GM18868 (cell line): ENCODE data around the gene DACH1.

Source experiments
- ATAC-seq: cut with Tn5 transposase; IDR thresholded peaks from one replicate; pipeline ENCODE4 v1.9.1; 2021; ENCODE audit warnings: mild to moderate bottlenecking, moderate library complexity; ENCODE audit not compliant: unreplicated experiment

DACH1 gene

DNA sequence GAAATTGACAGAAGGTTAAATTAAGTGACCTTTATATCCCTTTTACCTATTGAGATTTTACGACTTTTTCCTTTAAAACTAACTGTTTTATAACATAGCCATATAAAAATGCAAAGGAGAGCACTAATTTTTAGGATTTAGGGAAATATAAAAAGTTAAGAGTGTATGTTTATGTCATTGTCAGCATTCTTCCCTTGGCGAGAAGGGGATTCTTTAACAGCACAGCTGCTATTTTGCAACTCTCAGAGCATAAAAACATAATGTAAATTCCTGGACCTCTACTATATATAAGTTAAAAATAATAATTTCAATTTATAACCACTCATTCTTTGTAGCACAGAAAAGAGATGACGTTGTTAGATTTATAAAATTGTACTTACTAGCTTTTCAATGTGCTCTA, 363.2 kb downstream of the DACH1 start:
- ATAC-seq: no peak

DNA sequence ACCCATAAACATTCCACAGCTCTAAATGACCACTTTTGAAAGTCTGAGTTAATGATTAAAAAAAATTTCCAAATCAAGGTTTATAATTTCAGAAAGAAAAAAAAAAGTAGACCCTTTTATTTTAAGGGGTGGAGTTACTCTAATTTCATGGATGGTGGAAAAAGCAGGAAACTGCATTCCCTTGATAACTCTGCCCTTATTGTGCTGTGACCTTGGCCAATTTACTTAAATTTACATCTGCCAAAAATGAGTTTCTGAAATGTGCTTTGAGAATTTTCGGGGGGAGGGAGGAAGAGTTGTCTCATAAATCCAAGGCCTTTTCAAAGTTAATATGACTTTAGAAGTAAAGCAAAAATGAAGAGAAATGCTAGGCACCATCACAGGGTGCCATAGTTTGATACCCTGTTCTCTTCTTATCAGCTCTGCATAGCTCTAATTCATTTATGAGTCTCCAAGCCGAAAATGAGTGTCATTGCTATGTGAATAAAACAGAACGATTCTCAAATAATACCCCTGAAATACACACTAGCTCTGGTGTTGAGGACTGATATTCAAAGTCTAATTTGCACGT, 367.0 kb downstream of the DACH1 start:
- no peak for ATAC-seq

DNA sequence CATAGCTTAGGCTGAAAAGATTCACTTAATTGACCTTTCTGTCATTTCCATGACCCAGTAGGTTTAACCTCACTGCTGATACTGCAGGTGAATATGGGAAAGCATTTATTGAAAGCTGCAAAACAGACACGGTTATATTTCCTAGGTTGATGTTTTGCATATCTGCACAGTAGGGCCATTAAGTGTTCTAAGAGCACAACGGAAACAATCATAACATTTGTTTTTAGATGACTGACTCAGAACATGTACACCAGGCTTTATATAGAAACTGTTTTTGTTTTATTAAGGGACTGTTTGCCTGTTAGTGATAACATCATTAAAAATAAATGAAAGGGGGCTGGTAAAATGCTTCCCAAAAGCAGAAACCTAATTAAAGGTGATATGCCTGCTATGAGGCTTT, 367.8 kb downstream of the DACH1 start:
- no peak for ATAC-seq

DNA sequence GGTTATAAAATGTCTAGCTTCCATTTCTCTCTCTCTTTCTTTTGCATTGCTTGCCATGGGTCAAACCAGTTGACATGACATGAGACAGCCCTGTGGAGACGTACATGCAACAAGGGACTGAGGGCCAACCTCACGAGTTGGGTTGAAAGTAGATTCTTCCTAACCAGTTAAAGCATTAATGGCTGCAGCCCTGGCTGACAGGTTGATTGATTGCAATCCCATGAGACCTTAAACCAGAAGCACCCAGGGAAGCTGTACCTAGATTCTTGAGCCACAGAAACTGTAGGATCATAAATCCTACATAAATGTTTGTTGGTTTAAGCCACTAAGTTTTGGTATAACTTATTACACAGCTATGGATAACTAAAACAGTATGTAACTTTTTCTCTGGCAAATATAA, 373.8 kb downstream of the DACH1 start:
- no peak for ATAC-seq

DNA sequence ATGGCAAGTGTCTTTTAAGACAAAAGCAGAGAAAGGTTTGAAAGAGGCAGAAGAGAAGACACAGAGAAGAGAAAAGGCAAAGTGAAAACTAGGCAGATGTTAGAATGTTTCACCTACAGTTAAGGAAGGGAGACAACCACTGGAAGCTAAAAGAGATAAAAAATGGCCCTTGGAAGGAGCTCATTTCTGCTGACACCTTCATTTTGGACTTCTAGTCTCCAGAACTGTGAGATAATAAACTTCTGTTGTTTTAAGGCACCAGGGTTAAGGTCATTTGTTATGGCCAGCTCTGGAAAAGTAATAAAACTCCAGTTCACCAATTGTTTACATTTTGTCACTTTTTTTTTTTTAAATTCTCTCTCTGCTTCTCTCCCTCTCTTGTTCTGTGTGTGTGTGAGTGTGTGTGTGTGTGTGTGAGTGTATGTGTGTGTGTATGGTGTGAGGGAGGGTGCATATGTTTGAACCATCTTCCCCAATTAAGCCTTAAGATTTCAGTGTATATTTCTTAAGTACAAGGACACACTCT, 374.6 kb downstream of the DACH1 start:
- ATAC-seq: no peak

DNA sequence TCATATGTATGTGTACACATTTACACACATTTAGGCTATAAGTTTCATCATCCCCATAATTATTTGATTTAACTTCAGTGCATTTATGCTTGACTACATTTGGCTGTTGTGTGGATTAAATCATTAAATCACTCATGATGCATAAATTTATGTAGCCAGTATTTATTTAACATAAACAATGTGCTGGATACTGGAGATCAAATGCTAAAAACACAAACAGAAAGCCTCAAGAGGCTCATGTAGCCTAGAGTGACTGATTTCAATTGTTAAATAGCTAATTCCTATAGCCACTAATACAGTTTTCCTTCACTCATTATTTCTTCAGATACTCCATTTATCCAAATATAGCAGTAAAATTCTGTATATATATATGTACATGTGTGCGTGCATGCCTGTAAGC, 376.0 kb downstream of the DACH1 start:
- no peak for ATAC-seq

DNA sequence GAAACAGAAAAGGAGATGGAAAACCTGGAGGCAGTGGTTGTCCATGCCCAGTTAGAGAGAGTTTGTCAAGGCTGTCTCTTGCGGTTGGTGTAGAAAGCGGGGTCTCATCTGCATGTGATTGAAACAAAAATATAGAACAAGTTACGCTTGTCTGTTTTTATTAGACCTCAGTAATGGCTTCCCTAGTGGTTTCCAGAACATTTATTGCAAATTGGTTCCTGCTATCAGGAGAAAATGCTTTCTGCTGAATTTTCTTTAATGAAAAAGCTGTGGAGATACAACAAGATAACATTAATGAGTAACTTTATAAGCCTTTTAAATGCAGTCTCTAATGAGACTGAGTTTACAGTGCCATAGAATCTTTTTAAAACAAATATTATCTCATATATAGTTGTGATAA, 378.0 kb downstream of the DACH1 start:
- no peak for ATAC-seq

DNA sequence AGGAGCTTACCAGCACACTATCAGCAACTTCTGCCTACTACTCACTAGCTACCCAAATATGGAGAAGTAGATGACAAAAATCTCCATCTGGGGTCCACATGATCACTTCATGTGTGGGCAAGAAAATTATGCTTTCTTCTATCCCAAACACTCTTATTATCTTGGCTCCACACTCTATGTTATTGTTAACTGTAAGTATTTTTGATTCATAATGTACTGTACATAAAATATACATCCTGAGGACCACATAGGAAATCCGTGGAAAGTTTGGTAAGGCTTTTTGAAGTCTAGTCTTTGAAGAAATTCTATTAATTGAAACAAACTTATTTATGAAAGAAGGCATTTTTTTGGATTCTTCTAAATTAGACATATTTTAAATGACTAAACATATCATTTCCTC, 378.8 kb downstream of the DACH1 start:
- no peak for ATAC-seq

DNA sequence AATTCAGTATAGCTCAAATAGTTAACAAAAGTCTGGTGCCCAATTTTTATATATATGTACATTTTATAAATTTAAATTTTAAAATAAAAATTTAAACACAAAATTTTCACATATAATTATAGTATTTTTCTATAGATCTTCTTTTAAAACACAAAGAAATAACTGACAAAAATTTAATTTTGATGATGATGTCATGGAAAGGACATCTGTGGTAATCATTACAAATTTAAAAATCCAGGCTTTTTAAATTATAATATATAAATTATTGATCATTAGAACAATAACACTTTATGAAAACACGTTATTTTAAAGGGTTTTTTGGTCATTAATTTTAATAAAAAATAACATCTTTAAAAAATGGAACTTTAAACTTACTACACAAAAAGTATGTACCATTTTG, 381.1 kb downstream of the DACH1 start:
- ATAC-seq: no peak

DNA sequence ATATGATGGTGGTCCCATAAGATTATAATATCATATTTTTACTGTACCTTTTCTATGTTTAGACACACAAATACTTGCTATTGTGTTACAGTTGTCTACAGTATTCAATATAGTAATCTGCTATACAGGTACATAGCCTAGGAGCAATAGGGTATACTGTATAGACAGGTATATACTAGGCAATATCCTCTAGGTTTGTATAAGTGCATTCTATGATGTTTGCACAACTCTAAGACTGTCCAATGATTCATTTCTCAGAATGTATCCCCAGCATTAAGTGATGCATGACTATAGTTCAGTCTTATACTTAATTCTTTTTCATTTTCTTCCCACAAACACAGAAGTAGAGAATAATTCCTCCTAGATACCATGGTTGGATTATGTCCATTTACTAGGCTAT, 383.3 kb downstream of the DACH1 start:
- ATAC-seq: no peak

DNA sequence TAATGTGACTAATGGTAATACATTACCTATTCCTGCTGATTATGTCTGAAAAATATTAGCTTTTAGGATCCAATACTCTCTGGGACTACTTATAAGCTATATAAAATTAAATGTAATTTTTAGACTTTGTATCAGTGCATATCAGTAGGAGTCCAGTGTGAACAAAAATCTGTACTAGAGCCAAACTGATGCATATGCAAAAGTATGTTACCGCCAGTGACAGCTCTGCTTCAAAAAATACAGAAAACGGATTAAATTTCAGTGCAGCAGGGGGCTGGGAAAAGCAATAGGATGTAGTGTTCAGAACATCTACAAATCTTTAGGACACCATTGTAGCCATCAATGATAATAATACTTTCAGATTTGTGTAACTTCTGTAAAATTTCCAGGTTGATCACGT, 385.5 kb downstream of the DACH1 start:
- no peak for ATAC-seq

DNA sequence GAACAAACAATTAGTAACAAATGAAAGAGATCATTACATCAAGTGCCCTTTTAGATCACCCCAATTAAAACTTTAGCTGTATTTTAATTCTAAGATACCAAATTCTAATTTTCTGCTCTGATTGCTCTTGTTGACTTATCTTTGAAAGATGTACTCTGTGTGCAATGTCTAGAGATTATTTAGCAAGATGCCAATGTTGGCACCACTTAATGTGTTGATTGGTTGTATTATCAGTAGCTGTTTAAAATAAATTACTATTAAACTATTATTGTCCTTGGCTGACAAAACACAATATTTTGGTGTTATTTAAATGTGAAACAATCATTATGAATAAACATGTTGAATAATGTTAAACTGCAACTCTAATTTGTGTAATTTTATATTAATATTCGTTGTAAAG, 386.0 kb downstream of the DACH1 start:
- ATAC-seq: no peak

DNA sequence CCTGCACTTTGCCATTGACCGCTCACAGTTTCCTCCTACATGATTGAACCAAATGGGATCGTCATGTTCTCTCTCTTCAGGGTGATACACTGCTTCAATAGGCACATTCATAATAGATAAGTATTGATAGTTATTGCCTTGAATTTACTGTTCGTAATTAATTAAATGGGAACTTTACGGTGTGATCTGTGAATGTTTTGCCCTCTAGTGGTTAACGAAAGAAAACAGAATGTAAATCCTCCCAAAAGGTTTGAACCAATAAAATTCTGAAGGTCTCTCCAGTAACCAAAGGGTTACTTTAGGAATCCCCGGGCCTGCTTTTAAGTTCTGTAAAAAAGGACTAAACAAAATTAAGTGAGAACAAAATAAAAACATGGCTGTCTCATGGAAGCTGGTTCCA, 389.3 kb downstream of the DACH1 start:
- ATAC-seq: no peak

DNA sequence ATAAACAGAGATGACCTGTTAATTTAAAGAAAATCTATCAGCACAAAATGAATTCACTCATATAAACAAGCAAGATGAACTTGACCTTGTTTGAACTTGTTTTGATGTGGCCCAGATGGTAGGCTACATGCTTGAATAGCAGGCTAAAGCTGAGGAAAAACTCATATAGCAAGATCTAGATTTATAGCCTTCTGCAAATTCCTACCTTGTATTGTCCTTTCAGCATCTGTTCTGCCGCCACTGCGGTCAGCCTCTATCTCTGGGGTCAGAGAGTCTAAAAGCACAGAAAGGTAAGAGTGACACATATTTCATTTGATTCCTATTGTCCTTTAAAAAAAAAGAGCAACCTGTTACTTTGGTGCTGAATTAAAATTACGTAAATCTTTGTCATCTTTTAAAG, 392.1 kb downstream of the DACH1 start:
- ATAC-seq: no peak

DNA sequence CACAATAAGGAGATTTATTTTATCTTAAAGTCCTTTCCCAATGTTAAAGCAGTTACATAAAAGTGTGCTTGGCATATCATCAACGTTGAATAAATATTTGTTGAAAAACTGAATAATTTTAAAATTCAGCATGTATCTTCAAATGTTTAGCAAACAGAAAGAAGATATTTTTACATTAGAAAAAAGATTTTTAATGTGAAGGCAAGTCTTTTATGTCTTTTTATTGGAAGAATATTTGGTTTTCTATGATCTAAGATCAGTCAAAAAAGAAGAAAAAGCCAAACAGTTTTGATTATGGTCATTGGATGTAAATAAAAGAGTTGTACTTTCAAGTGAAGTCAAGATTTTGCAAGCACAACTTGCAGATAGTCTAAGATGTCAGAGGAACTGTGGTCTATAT, 397.4 kb downstream of the DACH1 start:
- no peak for ATAC-seq

DNA sequence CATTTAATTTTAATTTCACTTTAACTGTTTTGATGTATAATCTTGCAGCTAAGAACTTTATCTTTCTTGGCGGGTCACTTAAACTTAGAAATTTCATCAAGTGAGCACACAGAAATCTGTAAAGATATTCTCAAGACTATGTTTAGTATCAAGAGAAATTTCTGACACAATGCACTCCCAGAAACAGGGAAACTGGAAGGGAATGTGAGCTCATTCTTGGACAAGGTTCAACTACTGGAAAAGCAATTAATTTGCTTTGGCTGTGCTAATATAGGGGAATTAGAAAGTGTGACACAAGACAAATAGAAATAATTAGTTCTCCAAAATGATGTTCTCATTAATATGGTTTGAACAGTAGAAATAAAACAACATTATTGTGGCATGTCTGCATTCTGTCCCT, 402.3 kb downstream of the DACH1 start:
- no peak for ATAC-seq

DNA sequence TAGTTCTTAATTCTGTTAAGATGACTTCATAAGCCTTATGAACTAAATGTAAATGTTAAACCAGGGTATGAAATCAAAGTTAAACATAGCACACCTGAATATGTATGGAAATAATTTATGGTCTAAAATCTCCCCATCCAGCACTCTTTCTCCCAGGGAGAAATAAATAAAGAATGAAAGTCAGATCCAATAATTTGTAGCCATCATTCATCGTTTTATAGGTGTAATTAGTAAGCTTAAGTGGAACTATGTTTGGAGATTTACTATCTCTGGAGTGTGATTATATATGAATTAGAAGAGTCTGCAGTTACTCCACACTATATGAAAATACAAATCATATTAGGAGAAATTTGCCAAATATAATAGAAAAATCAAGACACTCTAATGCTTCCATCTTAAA, 405.1 kb downstream of the DACH1 start:
- ATAC-seq: no peak

DNA sequence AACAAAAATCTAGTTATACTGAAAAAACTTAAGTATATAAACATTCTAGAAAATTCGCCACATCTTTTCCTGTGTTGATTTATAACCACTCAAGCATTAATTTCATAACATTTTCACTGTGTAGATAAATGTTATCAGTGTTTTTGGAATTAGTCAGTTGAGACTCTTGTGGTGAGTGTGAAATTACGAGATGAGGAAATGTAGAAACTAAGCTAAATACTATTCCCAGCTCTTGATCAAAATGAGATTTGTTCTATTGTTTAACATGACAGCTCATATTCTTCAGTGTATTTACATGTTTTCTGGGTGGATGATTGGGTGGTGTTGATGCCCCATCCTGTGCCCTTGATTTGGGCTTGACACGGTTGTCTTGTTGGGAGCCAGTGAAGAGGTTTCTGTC, 406.8 kb downstream of the DACH1 start:
- ATAC-seq: peak; percentile 79

DNA sequence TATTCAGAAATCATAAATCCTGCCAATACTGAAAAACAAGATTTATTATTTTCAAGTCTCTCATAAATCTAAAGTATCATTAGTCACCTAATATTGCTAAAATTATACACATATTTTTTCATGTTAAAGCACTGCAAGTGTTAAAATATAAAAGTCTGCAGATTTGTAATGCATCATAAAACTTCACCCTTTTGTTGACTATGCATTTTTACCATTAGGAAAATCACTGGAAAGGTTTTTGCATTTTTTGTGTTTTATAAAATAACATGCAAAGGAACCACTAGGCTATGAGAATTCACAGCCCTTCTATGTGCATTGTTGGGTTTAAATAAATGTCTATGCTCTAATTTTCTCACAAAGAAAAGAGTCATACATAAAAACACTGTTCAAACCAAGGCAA, 407.3 kb downstream of the DACH1 start:
- no peak for ATAC-seq

DNA sequence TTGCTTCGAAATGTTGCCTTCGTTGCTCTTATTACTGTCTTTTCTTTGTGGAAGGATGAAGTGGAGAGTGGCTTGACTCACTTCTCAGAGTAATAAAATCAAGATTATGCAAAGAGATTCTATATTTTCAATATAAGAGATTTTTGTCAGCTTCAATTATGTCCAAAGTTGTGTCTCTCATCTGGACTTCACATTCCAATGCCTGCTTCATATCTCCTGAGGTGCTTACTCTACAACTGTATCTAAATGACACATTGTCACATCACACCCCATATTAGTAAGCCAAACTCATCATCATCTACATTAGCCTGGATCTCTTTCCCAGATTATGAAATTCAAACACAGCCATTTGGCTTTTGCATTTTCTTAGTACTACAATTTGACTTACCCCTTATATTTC, 409.4 kb downstream of the DACH1 start:
- ATAC-seq: no peak

DNA sequence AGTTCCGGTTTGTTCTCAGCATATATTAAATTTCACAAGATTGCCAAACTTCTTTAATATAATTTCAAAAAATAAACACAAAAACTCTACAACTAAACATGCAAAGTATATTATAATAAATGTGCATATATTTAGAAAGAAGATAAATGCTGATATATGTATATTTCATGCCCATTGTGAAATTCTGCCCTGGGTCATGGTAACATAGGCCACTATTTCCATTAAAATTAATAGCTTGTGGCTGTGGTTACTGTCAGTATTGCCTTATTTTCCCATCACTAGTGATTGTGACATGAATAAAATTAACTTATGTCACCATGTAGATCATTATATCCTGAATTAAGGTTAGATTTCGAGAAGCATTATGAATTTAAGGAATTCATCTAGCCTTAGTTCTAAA, 410.9 kb downstream of the DACH1 start:
- ATAC-seq: no peak

DNA sequence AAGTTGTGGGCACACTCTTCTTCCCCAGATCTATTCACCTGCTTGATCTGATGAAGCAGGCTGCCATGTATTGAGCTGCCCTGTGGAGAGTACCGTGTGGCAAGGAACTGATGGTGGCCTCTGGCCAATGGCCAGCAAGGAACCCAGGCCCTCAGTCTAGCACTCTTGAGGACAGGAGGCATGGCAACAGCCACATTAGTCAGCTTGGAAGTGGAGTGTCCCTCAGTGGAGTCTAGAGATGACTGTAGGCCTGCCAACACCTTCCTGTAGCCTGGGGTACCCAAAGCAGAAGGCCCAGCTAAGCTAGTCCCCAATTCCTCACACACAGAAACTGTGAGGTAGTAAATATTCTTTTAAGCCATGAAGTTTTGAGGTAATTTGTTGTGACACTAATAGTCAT, 412.5 kb downstream of the DACH1 start:
- no peak for ATAC-seq

DNA sequence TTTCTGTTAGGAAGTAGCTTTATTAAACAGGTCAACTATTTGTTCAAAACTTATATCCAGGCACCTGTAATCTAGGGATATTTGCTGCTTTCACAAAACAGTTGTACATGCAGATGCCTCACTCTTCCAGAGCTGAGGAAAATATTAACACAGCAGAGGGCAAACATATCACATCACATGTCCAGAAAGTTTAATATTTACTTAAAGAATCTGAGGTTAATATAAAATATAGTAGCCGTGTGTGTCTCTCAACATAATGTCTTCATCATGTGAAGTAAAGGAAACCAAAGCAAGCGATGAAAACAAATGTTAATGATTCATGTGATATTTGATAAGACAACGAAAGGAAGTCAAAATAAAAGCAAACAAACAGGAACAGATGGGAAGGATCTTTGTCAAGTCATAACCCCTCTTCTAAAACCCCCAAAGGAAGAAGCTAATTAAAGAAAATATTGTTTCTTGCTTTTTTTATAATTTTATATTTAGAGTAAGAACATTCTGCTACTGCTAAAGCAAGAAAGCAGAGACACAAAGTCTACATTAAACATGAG, 418.8 kb downstream of the DACH1 start:
- no peak for ATAC-seq
